Epithelial cell of proximal tubule (primary cell): Measurements from ENCODE around the gene HPX. TPM values are rescaled to one million over a fixed set of nuclear protein-coding genes. Genes with fewer than 3 reads are reported as not detected.

ENCODE experiments used
- DNase-seq: peaks from one replicate; pipeline ENCODE4 v3.0.0-alpha.2; 2011; ENCODE audit warnings: low read depth
- H3K4me3 ChIP-seq: 2 replicates; pipeline ENCODE4 v1.5.1; 2011; ENCODE audit warnings: low read depth, mild to moderate bottlenecking, low read length
- total RNA-seq: library from RNA; depleted of rRNA; stranded (reverse); fragments of >200 nt; gene quantifications from 2 replicates; pipeline ENCODE4 v1.2.3, GENCODE V29; 2015
- TF ChIP-seq, protein P1 (sequence below): conservative IDR thresholded peaks from 2 replicates; pipeline ENCODE4 v1.5.1; 2012; ENCODE audit warnings: low read depth, mild to moderate bottlenecking, low read length

The HPX gene
- total RNA-seq, 1 donor from 2014 or later: 0.06 TPM

GRCh38 chr11:6485661-6486060 is 44.9 kb upstream of the HPX start:
- H3K4me3 ChIP-seq: no peak overlapping the region
- DNase-seq: no peak
- TF ChIP-seq, protein P1, sequence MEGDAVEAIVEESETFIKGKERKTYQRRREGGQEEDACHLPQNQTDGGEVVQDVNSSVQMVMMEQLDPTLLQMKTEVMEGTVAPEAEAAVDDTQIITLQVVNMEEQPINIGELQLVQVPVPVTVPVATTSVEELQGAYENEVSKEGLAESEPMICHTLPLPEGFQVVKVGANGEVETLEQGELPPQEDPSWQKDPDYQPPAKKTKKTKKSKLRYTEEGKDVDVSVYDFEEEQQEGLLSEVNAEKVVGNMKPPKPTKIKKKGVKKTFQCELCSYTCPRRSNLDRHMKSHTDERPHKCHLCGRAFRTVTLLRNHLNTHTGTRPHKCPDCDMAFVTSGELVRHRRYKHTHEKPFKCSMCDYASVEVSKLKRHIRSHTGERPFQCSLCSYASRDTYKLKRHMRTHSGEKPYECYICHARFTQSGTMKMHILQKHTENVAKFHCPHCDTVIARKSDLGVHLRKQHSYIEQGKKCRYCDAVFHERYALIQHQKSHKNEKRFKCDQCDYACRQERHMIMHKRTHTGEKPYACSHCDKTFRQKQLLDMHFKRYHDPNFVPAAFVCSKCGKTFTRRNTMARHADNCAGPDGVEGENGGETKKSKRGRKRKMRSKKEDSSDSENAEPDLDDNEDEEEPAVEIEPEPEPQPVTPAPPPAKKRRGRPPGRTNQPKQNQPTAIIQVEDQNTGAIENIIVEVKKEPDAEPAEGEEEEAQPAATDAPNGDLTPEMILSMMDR: no peak

DNA sequence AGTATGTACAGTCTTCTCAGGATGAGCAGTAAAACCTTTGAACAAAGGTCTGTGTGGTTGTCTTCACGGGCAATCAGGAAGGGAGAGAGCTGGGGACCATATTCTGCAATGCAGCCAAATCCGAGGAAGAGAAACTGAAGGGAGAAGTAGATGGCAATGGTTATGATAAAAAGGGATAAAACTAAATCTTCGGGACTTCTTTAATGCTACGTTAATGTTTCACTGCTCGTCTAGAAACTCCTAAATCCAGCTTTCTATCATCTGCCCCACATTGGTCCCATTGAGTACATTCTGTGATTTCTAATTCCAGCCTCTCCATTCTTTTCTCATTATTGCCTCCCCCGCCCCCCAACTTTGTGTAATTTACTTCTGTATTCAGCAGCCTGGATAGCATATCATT is 42.2 kb upstream of the HPX start:
- TF ChIP-seq, protein P1: no peak
- H3K4me3 ChIP-seq: no peak overlapping the region
- no peak for DNase-seq

DNA sequence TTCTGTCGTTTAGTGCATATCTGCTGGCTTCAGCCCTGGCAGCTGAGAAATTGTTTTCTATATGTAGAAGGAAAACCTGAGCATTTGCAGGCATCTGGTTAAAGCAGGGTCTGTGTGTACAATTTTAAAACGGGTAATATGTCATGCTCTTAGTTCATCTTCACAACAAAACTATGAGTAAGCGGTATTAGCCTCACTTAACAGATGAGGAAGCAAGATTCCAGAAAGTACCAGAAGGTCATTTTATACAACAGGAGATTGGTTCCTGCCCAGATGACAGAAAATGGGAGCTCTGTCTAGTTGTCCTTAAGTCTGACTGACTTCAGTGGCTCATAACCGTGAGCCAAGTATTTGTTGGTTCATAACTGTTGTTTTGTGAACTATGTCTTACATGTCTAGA is 41.7 kb upstream of the HPX start:
- TF ChIP-seq, protein P1: no peak
- H3K4me3 ChIP-seq: peak overlapping the region; percentile 99
- no peak for DNase-seq

DNA sequence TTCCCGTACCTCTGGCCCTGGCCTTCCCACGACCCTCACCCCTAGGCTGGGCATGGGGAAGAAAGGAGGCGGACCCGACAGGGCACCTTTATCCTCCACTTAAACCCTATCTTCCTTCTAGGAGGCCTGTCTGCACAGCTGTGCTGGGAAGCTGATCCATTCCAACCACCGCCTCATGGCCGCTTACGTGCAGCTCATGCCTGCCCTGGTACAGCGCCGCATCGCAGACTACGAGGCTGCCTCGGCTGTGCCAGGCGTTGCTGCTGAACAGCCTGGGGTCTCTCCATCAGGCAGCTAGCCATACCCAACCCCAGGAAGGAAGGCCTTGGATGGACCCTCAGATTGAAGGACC is 41.1 kb upstream of the HPX start:
- DNase-seq: no peak
- TF ChIP-seq, protein P1: no peak
- H3K4me3 ChIP-seq: peak overlapping the region; percentile 99

DNA sequence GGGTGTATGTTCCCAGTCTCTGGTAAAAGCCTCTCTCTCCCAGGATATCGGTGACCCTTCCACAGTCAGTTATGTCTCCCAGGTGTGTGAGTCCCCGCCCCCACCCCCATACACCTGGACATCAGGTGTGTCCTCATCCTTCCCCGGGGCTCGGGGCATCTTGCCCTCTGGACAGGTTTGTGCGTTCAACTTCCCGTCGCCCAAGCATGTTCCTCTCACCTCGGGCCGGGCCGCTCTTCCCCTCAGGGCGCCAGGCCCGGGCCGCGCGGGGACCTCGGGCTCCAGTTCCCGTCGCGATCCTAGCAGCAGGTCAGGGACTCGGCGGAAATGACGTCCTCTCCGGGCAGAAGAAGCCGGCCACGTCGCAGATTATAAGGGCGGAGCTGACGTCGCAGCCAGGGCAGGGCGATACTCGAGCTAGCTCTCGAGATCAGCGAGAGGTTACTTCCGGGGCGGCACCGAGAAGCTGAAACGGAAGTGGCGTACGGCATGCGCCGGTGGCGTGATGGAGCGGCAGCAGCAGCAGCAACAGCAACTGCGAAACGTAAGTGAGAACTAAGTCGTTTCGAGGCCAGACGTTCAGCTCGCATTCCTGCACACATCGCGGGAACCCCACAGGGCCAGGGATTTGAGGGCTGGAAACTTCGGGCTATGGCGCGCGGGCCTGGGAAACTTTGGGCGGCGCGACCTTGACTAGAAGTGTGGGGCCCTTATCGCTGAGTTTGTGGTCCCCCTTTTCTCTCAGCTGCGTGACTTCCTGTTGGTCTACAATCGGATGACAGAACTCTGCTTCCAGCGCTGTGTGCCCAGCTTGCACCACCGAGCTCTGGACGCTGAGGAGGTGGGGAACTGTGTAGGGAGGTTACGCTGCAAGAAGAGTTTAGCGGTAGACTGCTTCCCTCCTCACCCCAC is 40.5 kb upstream of the HPX start, which contains the start of the genes ARFIP2 and TIMM10B:
Gene ARFIP2, minus strand, starts transcription at position 320 of the 912 bp plus-strand sequence. CDS start 910 bp downstream, outside the sequence.
Gene TIMM10B, plus strand, starts transcription at position 490 of the 912 bp plus-strand sequence. Its CDS starts 16 bp downstream, at position 506.
- peak within 1 kb of the TSS; percentile 99 for H3K4me3 ChIP-seq
- TF ChIP-seq, protein P1: no peak

DNA sequence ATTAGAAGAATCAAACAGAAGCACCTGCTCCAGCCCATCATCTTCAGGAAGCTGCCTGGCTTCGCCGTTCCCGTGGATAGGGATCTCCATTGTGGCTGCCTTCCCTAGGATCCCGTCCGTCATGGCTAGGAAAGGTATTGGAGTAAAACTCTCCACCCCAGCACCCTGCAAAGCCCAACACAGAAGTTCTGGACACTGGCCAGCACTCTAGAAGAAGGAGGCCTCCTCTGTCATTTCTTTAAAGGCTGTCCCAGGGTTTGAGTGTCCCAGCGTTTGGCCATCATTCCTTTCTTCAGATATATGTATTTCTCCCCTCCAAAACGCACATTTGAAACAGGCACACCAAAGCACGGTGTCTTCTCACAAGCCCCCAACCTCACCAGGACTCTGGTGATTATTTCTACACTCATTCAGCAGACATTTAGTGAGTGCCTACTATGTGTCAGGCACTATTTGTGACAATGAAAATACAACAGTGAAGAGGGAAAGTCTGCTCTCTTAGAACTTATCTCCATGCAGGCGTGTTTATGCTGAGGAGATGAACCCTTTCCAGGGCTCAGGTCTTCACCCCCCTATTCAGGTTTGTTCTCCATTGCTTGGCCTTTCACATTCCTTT is 39.6 kb upstream of the HPX start:
- TF ChIP-seq, protein P1: no peak
- DNase-seq: no peak
- peak overlapping the region; percentile 99 for H3K4me3 ChIP-seq

More for the DNA sequence above, 40.5 kb upstream of the HPX start, which contains the start of the genes ARFIP2 and TIMM10B:
- DNase-seq: peak; percentile 79
